HEK293T (cell line): ENCODE results near the gene TAB3.

ENCODE experiments used
- ARNT ChIP-seq: fragments of 450-650 bp; IDR thresholded peaks from 2 replicates; pipeline ENCODE4 v1.6.1; 2017; ENCODE audit warnings: mild to moderate bottlenecking
- CTBP1 ChIP-seq: fragments of 450-650 bp; IDR thresholded peaks from 2 replicates; pipeline ENCODE4 v1.6.1; 2016; ENCODE audit warnings: borderline replicate concordance
- ELF4 ChIP-seq: fragments of 450-650 bp; IDR thresholded peaks from 2 replicates; pipeline ENCODE4 v1.6.1; 2017; ENCODE audit warnings: antibody characterized with exemption
- FOXA1 ChIP-seq: fragments of 450-650 bp; IDR thresholded peaks from 2 replicates; pipeline ENCODE4 v1.6.1; 2016; ENCODE audit warnings: mild to moderate bottlenecking
- FOXK2 ChIP-seq: fragments of 450-650 bp; IDR thresholded peaks from 2 replicates; pipeline ENCODE4 v1.6.1; 2016; ENCODE audit warnings: mild to moderate bottlenecking
- FOXM1 ChIP-seq: fragments of 450-650 bp; IDR thresholded peaks from 2 replicates; pipeline ENCODE4 v1.6.1; 2017; ENCODE audit warnings: mild to moderate bottlenecking, borderline replicate concordance
- HDGF ChIP-seq: fragments of 450-650 bp; IDR thresholded peaks from 2 replicates; pipeline ENCODE4 v1.6.1; 2017; ENCODE audit warnings: antibody characterized with exemption, borderline replicate concordance
- L3MBTL2 ChIP-seq: fragments of 450-650 bp; conservative IDR thresholded peaks from 2 replicates; pipeline ENCODE4 v1.6.1; 2016; ENCODE audit warnings: mild to moderate bottlenecking
- PKNOX1 ChIP-seq: fragments of 450-650 bp; IDR thresholded peaks from 2 replicates; pipeline ENCODE4 v1.6.1; 2016
- SP1 ChIP-seq: fragments of 450-650 bp; IDR thresholded peaks from 2 replicates; pipeline ENCODE4 v1.6.1; 2017
- TARDBP ChIP-seq: fragments of 450-650 bp; IDR thresholded peaks from 2 replicates; pipeline ENCODE4 v1.6.1; 2016

GRCh38 chrX:30930143-30930542 lies 41.1 kb upstream of the TAB3 start:
- TF ChIP-seq HDGF (no peak), L3MBTL2 (no peak), ARNT (no peak), CTBP1 (no peak), FOXK2 (no peak), FOXM1 (no peak), TARDBP (no peak), FOXA1 (no peak), SP1 (no peak), ELF4 (no peak), PKNOX1 (no peak)
